Hepatocyte (in vitro differentiated cells): Measurements from ENCODE around the gene LATS2. TPM values are rescaled to one million over a fixed set of nuclear protein-coding genes. Genes with fewer than 3 reads are reported as not detected.

Experiments
- DNase-seq: peaks from one replicate; pipeline ENCODE4 v3.0.0-alpha.2; 2016; ENCODE audit warnings: low spot score
- H2AFZ ChIP-seq: fragments of 200-600 bp; sonication (generic); 2 replicates; pipeline ENCODE4 v1.6.0; 2016; ENCODE audit warnings: antibody characterized with exemption, mild to moderate bottlenecking
- H3K27ac ChIP-seq: fragments of 200-600 bp; sonication (generic); 2 replicates; pipeline ENCODE4 v1.5.1; 2016; ENCODE audit warnings: mild to moderate bottlenecking
- H3K27me3 ChIP-seq: fragments of 200-600 bp; sonication (generic); 2 replicates; pipeline ENCODE4 v1.6.1; 2016
- H3K36me3 ChIP-seq: fragments of 200-600 bp; sonication (generic); replicated peaks from 2 replicates; pipeline ENCODE4 v1.5.1; 2016; ENCODE audit warnings: low read depth; ENCODE audit not compliant: insufficient read depth
- H3K4me1 ChIP-seq: fragments of 200-600 bp; sonication (generic); 2 replicates; pipeline ENCODE4 v1.5.1; 2016; ENCODE audit warnings: mild to moderate bottlenecking, moderate library complexity; ENCODE audit not compliant: insufficient read depth
- H3K4me2 ChIP-seq: fragments of 200-600 bp; sonication (generic); 2 replicates; pipeline ENCODE4 v1.6.0; 2016
- H3K4me3 ChIP-seq: fragments of 200-600 bp; sonication (generic); 2 replicates; pipeline ENCODE4 v1.5.1; 2016; ENCODE audit warnings: mild to moderate bottlenecking
- H3K79me2 ChIP-seq: fragments of 200-600 bp; sonication (generic); 2 replicates; pipeline ENCODE4 v1.6.0; 2017; ENCODE audit warnings: mild to moderate bottlenecking
- H3K9me2 ChIP-seq: fragments of 200-600 bp; sonication (generic); replicated peaks from 2 replicates; pipeline ENCODE4 v1.6.0; 2017; ENCODE audit warnings: mild to moderate bottlenecking; ENCODE audit not compliant: insufficient read depth
- H3K9me3 ChIP-seq: fragments of 200-600 bp; sonication (generic); 2 replicates; pipeline ENCODE4 v1.5.1; 2016; ENCODE audit warnings: low read depth, mild to moderate bottlenecking
- H4K20me1 ChIP-seq: fragments of 200-600 bp; sonication (generic); 2 replicates; pipeline ENCODE4 v1.6.0; 2016; ENCODE audit warnings: mild to moderate bottlenecking; ENCODE audit not compliant: insufficient read depth, poor library complexity, severe bottlenecking
- EZH2 ChIP-seq: fragments of 200-600 bp; sonication (generic); IDR thresholded peaks from 2 replicates; pipeline ENCODE4 v1.6.1; 2016; ENCODE audit warnings: antibody characterized with exemption, mild to moderate bottlenecking, borderline replicate concordance
- EZH2phosphoT487 ChIP-seq: fragments of 200-600 bp; sonication (generic); IDR thresholded peaks from one replicate; pipeline ENCODE4 v1.6.1; 2018; ENCODE audit warnings: antibody characterized with exemption, mild to moderate bottlenecking, low read depth, moderate library complexity; ENCODE audit not compliant: unreplicated experiment, severe bottlenecking
- WGBS: methylation state at CpG from one replicate; pipeline ENCODE4 v1.1.6; 2016; ENCODE audit warnings: low lambda C conversion rate; ENCODE audit errors: missing lambda C conversion rate; 5-methylcytosine and 5-hydroxymethylcytosine counted together
- polyA plus RNA-seq: library from polyadenylated mRNA; unstranded; fragments of >200 nt; fragmentation: Nextera tagmentation; extraction: Ambion mirVana; gene quantifications from 2 replicates; pipeline ENCODE4 v1.2.1, GENCODE V29; 2016
- total RNA-seq: library from RNA; depleted of rRNA; stranded (reverse); fragments of >200 nt; gene quantifications from 2 replicates; pipeline ENCODE4 v1.2.3, GENCODE V29; 2014
- TF ChIP-seq, protein P1 (sequence below): fragments of 200-600 bp; sonication (generic); IDR thresholded peaks from 2 replicates; pipeline ENCODE4 v1.5.1; 2016; ENCODE audit warnings: antibody characterized with exemption, mild to moderate bottlenecking; ENCODE audit not compliant: poor library complexity

LATS2 gene
- total and polyA plus RNA-seq, 2 experiments from 2014 or later: 6.2 to 15.5 TPM

DNA sequence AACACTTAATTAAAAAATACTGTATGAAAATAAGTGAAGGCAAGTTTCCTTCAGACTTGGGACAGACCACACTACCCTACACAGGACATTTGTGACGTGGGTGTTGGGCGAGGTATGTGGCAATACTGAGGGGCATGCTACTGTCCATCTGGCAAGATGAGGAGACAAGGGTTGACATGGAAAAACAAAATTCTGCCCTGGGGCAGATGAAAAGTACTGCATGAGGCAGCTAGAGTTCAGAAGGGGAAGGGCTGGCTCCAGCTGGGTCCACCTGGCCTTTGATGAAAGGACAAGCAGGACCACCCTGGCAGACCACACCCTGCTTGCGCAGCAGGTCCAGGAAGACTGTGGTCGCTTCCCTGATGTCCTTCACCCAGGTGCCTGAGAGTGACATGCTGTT, 43.2 kb downstream of the LATS2 start:
- Histone ChIP-seq H3K79me2 (peaks cover 80% of the 10 kb centered on the region), H3K4me1 (peaks cover 52% of the 10 kb centered on the region)

DNA sequence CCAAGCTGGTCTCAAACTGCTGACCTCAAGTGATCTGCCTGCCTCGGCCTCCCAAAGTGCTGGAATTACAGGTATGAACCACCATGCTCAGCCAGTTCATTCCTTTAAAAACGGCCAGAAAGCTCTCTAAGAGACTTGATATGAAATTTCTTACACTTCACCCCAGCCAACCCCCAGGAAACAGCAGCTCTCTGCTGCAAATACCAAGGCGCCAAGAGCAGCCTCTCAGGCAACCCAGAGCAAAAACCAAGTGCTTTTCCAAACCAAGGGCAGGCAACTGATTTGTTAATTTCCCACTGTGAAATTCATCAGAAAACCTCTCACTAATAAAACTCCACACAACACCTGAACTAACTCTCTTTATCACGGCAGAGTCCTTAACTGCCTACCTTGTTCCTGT, 44.9 kb downstream of the LATS2 start:
- peaks cover 18% of the 10 kb centered on the region for H4K20me1 ChIP-seq
- no peak for DNase-seq
- H3K4me2 ChIP-seq: peak overlapping the region; percentile 5
- H3K4me3 ChIP-seq: no peak overlapping the region
- 88% methylated on average over 4 of the region's 4 CpGs for WGBS
- peak overlapping the region; percentile 58 for H3K27ac ChIP-seq
- H2AFZ ChIP-seq: no peak overlapping the region
- H3K9me2 ChIP-seq: no peaks in the 10 kb centered on the region
- TF ChIP-seq, protein P1, sequence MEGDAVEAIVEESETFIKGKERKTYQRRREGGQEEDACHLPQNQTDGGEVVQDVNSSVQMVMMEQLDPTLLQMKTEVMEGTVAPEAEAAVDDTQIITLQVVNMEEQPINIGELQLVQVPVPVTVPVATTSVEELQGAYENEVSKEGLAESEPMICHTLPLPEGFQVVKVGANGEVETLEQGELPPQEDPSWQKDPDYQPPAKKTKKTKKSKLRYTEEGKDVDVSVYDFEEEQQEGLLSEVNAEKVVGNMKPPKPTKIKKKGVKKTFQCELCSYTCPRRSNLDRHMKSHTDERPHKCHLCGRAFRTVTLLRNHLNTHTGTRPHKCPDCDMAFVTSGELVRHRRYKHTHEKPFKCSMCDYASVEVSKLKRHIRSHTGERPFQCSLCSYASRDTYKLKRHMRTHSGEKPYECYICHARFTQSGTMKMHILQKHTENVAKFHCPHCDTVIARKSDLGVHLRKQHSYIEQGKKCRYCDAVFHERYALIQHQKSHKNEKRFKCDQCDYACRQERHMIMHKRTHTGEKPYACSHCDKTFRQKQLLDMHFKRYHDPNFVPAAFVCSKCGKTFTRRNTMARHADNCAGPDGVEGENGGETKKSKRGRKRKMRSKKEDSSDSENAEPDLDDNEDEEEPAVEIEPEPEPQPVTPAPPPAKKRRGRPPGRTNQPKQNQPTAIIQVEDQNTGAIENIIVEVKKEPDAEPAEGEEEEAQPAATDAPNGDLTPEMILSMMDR: no peak
- TF ChIP-seq EZH2phosphoT487 (no peak), EZH2 (no peak)
- H3K9me3 ChIP-seq: no peaks in the 10 kb centered on the region
- peaks cover 39% of the 10 kb centered on the region for H3K4me1 ChIP-seq
- no peaks in the 10 kb centered on the region for H3K27me3 ChIP-seq
- H3K36me3 ChIP-seq: no peaks in the 10 kb centered on the region
- peaks cover 86% of the 10 kb centered on the region for H3K79me2 ChIP-seq

More for the DNA sequence above, 43.2 kb downstream of the LATS2 start:
- DNase-seq: no peak
- Histone ChIP-seq H3K27ac (no peak overlapping the region), H3K9me3 (no peaks in the 10 kb centered on the region), H2AFZ (no peak overlapping the region), H3K4me3 (no peak overlapping the region), H3K9me2 (no peaks in the 10 kb centered on the region), H4K20me1 (peaks cover 22% of the 10 kb centered on the region), H3K27me3 (no peaks in the 10 kb centered on the region), H3K36me3 (no peaks in the 10 kb centered on the region), H3K4me2 (no peak overlapping the region)
- WGBS: 95% methylated on average over 4 of the region's 4 CpGs
- TF ChIP-seq, protein P1: no peak
- no peak for TF ChIP-seq EZH2phosphoT487
- TF ChIP-seq EZH2: no peak

DNA sequence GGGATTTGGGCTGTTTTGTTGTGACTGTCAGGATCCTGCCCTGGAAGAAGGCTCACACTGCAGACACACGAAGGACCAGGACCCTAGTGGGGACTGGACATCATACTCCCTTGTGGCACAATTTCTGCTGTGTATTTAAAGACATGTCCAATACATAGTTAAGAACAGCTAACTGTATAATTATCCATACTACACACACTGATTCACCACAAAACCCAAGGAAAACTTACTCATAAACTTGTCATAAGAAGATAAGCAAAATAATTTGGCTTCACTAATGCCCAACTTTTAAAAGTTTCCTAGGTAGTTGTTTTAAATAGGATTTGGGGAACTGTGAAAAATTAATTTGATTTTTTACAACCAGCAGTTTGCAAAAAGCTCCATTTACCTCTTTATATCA, 46.1 kb downstream of the LATS2 start:
- H3K27me3 ChIP-seq: no peaks in the 10 kb centered on the region
- H3K27ac ChIP-seq: peak overlapping the region; percentile 71
- no peaks in the 10 kb centered on the region for H3K36me3 ChIP-seq
- no peak overlapping the region for H3K4me2 ChIP-seq
- peaks cover 88% of the 10 kb centered on the region for H3K79me2 ChIP-seq
- no peak overlapping the region for H2AFZ ChIP-seq
- DNase-seq: no peak
- H3K4me3 ChIP-seq: no peak overlapping the region
- no peaks in the 10 kb centered on the region for H3K9me2 ChIP-seq
- peaks cover 43% of the 10 kb centered on the region for H3K4me1 ChIP-seq
- no peak for TF ChIP-seq EZH2phosphoT487
- TF ChIP-seq EZH2: no peak
- TF ChIP-seq, protein P1: no peak
- peaks cover 11% of the 10 kb centered on the region for H4K20me1 ChIP-seq
- no peaks in the 10 kb centered on the region for H3K9me3 ChIP-seq
- 76% methylated on average over 1 of the region's 1 CpG for WGBS

DNA sequence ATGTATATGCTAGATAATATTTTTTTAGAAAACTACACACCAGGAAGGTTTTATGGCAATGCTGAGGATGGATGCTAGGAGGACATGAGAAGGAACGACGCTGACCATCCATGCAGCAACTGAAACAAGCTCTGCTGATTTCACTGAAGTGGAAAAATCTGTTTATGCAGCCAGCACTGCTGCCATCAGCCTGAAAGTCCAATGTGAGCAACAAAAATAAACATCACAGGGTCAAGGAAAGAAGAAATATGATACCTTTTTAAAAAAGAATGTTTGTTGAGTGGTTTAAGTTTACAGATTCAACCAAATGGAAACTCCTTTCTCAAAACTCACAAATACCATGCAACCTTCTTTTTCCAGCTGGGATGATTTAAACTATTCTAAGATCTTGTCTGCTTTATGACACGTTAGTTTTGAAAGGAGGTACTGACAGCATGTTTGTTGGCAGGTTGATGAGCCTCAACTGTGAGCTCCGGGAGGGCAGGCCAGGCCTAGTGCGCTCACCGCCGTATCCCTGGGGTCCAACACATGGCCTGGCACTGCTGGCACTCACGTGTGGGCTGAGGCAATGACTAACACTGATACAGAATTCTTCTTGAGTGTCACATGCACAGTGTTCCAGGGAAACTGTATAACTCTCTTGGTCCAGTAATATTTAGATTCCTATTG, 46.8 kb downstream of the LATS2 start:
- 43% methylated on average over 8 of the region's 8 CpGs for whole genome bisulfite sequencing
- no peaks in the 10 kb centered on the region for H3K9me3 ChIP-seq
- no peaks in the 10 kb centered on the region for H3K9me2 ChIP-seq
- peak; percentile 45 for DNase-seq
- peak overlapping the region; percentile 32 for H3K4me2 ChIP-seq
- H3K4me3 ChIP-seq: no peak overlapping the region
- H3K27me3 ChIP-seq: no peaks in the 10 kb centered on the region
- peaks cover 11% of the 10 kb centered on the region for H4K20me1 ChIP-seq
- H3K27ac ChIP-seq: peak overlapping the region; percentile 71
- no peak overlapping the region for H2AFZ ChIP-seq
- no peak for TF ChIP-seq EZH2phosphoT487
- TF ChIP-seq EZH2: no peak
- TF ChIP-seq, protein P1: no peak
- H3K36me3 ChIP-seq: no peaks in the 10 kb centered on the region
- H3K79me2 ChIP-seq: peaks cover 90% of the 10 kb centered on the region
- H3K4me1 ChIP-seq: peaks cover 43% of the 10 kb centered on the region
